T-helper 2 cell treated with Interferon-gamma antibody and Interleukin-4, amounts not matched to agents 5 μg/mL and 100 μg/mL, for 36 hours (primary cell): ENCODE measurements around the gene ZMIZ1.

ENCODE experiments used
- DNase-seq: peaks from one replicate; pipeline ENCODE4 v3.0.0; 2021; ENCODE audit warnings: low spot score
- H3K27ac Mint-ChIP-seq: one replicate; pipeline ENCODE4 v1.8.0; 2021; ENCODE audit warnings: mild to moderate bottlenecking, mixed read lengths
- H3K27me3 Mint-ChIP-seq: one replicate; pipeline ENCODE4 v1.8.0; 2021; ENCODE audit warnings: low read depth, mixed read lengths
- H3K36me3 Mint-ChIP-seq: one replicate; pipeline ENCODE4 v1.8.0; 2021; ENCODE audit warnings: low read depth, mixed read lengths
- H3K4me1 Mint-ChIP-seq: one replicate; pipeline ENCODE4 v1.8.0; 2021; ENCODE audit warnings: low read depth, mixed read lengths
- H3K4me3 Mint-ChIP-seq: one replicate; pipeline ENCODE4 v1.8.0; 2022; ENCODE audit warnings: mild to moderate bottlenecking, moderate library complexity, mixed read lengths
- H3K9me3 Mint-ChIP-seq: one replicate; pipeline ENCODE4 v1.8.0; 2021; ENCODE audit warnings: mixed read lengths

The ZMIZ1 gene

GRCh38 chr10:79255007-79255507 is 186.3 kb downstream of the ZMIZ1 start:
- Mint-ChIP-seq H3K4me1 (peaks cover 16% of the 10 kb centered on the region), H3K4me3 (no peak overlapping the region), H3K36me3 (no peaks in the 10 kb centered on the region), H3K27me3 (no peaks in the 10 kb centered on the region), H3K9me3 (no peaks in the 10 kb centered on the region), H3K27ac (no peak overlapping the region)
- DNase-seq: no peak

GRCh38 chr10:79256264-79256806 is 187.6 kb downstream of the ZMIZ1 start:
- Mint-ChIP-seq H3K4me1 (peaks cover 10% of the 10 kb centered on the region), H3K9me3 (no peaks in the 10 kb centered on the region), H3K27me3 (no peaks in the 10 kb centered on the region), H3K27ac (no peak overlapping the region), H3K4me3 (no peak overlapping the region), H3K36me3 (no peaks in the 10 kb centered on the region)
- DNase-seq: no peak

DNA sequence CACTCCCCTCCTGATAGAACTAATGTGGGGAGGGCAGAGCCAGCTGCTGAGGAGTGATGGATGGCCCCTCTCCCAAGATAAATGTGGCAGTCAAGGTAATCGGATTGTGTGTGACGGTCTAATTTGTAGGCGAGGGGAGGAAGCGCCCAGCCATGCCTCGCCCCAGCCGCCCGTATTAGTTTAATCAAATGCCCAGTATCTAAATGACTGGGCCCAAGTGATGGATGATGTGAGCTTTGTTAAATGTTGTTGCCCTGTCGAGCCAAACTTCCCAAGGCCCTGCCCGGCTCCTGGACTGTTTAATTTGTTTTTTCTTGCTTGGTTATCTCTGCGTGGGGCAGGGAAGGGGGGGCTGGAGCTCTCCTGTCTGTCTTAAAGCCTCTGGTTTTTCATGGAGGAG is 190.1 kb downstream of the ZMIZ1 start:
- Mint-ChIP-seq H3K4me3 (no peak overlapping the region), H3K27ac (no peak overlapping the region), H3K36me3 (no peaks in the 10 kb centered on the region), H3K27me3 (no peaks in the 10 kb centered on the region), H3K9me3 (no peaks in the 10 kb centered on the region), H3K4me1 (peaks cover 8% of the 10 kb centered on the region)
- no peak for DNase-seq

DNA sequence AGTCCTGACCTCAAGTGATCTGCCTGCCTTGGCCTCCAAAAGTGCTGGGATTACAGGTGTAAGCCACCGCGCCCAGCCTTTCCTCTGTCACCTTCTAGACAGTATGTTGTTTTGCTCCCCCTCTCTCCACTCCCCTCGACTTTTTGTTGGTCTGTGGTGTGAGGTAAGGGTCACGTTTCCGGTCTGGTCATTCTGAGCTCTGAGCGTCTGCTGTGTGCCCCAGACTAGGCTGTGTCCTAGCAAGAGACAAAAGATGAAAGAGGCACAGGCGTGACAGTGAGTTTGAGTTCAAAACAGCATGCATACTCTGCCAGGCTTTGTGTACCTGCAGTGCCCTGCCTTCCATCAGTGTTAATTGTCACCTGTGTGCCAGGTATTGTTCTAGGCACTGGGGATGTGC is 191.1 kb downstream of the ZMIZ1 start:
- Mint-ChIP-seq H3K27ac (peak overlapping the region; percentile 2), H3K4me3 (no peak overlapping the region), H3K9me3 (no peaks in the 10 kb centered on the region), H3K27me3 (no peaks in the 10 kb centered on the region), H3K4me1 (peaks cover 8% of the 10 kb centered on the region), H3K36me3 (no peaks in the 10 kb centered on the region)
- no peak for DNase-seq

GRCh38 chr10:79260811-79261740 is 192.3 kb downstream of the ZMIZ1 start:
- Mint-ChIP-seq H3K27me3 (no peaks in the 10 kb centered on the region), H3K36me3 (no peaks in the 10 kb centered on the region), H3K27ac (peak overlapping the region; percentile 26), H3K4me1 (peaks cover 13% of the 10 kb centered on the region), H3K4me3 (no peak overlapping the region), H3K9me3 (no peaks in the 10 kb centered on the region)
- DNase-seq: no peak

- Mint-ChIP-seq H3K4me3 (no peak overlapping the region), H3K27me3 (no peaks in the 10 kb centered on the region)
Observed at GRCh38 chr10:79262131-79262530, 193.4 kb downstream of the ZMIZ1 start.

DNA sequence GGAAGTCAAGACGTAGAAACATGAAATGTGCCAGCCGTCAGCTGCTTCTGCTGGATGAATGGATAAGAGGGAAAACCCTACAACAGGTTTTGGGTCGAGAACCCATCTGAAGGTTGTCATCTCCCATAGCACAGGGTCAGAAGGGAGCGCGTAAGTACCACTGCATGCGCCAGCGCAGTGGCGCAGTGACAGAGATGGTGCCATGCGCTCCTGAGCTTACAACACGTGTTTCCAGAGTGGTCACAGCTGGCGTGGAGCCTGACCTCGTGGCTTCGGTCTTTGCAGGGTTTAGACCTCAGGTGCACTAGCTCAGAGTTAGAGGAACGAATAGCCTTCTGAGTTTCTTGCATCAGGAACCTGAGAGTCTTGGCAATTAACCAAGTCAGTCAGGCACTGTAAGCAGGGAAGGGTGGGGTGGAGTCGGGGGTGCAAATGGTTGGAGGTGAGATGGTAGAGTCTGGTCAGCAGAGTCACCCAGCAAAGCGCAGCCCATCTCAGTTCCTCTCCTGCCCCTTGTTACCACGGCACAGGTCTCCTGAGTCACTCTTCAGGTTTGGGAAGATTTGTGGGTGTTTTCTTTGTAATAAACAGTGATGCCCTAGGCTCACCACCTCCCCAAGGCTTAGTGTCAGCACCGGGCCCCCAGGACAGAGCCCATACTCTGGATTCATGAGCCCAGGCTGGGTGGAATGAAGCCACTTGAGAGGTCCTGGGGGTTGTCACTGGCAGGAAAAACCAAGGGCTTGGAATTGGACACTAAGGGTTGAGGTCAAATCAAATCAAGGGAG is 194.4 kb downstream of the ZMIZ1 start:
- Mint-ChIP-seq H3K36me3 (no peaks in the 10 kb centered on the region), H3K27ac (no peak overlapping the region), H3K4me1 (peaks cover 21% of the 10 kb centered on the region), H3K9me3 (no peaks in the 10 kb centered on the region), H3K4me3 (no peak overlapping the region), H3K27me3 (no peaks in the 10 kb centered on the region)
- no peak for DNase-seq

More at GRCh38 chr10:79262131-79262530, 193.4 kb downstream of the ZMIZ1 start:
- no peak for DNase-seq
- H3K9me3 Mint-ChIP-seq: no peaks in the 10 kb centered on the region
- peaks cover 21% of the 10 kb centered on the region for H3K4me1 Mint-ChIP-seq
- no peaks in the 10 kb centered on the region for H3K36me3 Mint-ChIP-seq
- H3K27ac Mint-ChIP-seq: no peak overlapping the region

DNA sequence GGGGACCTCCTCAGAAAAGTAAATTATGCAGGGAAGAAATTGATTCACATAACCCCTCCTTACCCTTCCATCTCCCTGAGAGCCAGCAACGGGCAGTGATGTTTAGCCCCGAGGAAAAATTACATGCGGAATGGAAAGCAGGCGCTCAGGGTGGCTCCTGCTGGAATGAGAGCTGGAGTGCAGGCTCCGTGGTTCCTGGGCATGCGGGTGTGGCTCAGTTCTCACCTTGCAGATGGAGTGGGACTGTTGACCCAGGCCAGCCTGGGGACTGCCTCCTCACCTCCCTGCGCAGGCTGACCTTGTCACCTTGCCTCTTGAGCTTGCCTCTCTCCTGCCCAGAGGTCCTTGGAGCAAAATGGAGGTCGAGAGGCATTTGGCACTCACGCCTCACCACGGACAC is 195.2 kb downstream of the ZMIZ1 start:
- Mint-ChIP-seq H3K27ac (no peak overlapping the region), H3K4me1 (peaks cover 26% of the 10 kb centered on the region), H3K4me3 (no peak overlapping the region), H3K9me3 (no peaks in the 10 kb centered on the region), H3K27me3 (no peaks in the 10 kb centered on the region), H3K36me3 (no peaks in the 10 kb centered on the region)
- DNase-seq: no peak

GRCh38 chr10:79264942-79265341 is 196.2 kb downstream of the ZMIZ1 start:
- no peak overlapping the region for H3K27ac Mint-ChIP-seq
- no peaks in the 10 kb centered on the region for H3K9me3 Mint-ChIP-seq
- no peak overlapping the region for H3K4me3 Mint-ChIP-seq
- H3K36me3 Mint-ChIP-seq: no peaks in the 10 kb centered on the region
- H3K27me3 Mint-ChIP-seq: no peaks in the 10 kb centered on the region
- peaks cover 23% of the 10 kb centered on the region for H3K4me1 Mint-ChIP-seq
- no peak for DNase-seq

GRCh38 chr10:79266084-79266483 is 197.3 kb downstream of the ZMIZ1 start:
- Mint-ChIP-seq H3K27me3 (no peaks in the 10 kb centered on the region), H3K4me3 (no peak overlapping the region), H3K27ac (no peak overlapping the region), H3K9me3 (no peaks in the 10 kb centered on the region), H3K4me1 (peaks cover 21% of the 10 kb centered on the region), H3K36me3 (no peaks in the 10 kb centered on the region)
- DNase-seq: no peak

DNA sequence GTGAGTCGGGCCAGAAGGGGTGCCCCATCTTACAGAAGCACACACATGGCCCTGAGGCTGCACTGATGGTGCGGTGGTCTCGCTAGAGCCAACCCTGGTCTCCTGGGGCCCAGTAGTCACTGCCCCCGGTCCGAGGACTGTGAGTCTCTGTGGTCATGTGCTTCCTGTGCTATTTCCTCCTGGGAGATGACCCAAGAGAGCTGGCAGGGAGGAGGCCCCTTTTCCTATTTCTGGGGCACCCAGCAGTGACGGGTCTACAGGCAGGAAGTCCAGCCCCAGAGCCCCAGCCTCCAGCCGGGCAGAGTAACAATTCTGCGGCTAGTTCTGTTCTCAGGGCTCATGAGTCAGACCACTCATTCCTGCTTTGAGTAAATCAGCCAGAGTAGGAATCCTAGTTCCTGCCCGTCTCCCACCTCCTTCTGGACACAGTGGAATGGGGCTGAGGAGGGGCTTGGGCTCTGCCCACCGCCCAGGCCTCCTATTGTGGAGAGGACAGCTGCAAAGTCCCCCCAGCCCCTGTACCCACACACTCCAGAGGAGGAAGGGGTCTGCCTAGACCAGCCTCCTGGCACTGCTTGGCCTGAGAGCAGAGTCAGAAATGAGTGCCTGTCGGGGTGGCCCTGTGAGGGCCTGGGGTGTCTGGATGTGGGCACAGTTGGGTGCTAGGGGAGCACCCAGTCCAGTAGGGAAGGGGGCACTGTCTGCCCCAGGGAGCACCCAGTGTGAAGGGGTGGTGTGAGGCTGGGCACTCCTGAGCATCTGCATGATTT is 198.0 kb downstream of the ZMIZ1 start:
- Mint-ChIP-seq H3K36me3 (no peaks in the 10 kb centered on the region), H3K9me3 (no peaks in the 10 kb centered on the region), H3K4me3 (no peak overlapping the region), H3K4me1 (peaks cover 21% of the 10 kb centered on the region), H3K27me3 (no peaks in the 10 kb centered on the region), H3K27ac (no peak overlapping the region)
- peak; percentile 33 for DNase-seq

GRCh38 chr10:79267499-79267898 is 198.7 kb downstream of the ZMIZ1 start:
- peaks cover 21% of the 10 kb centered on the region for H3K4me1 Mint-ChIP-seq
- H3K4me3 Mint-ChIP-seq: no peak overlapping the region
- no peaks in the 10 kb centered on the region for H3K36me3 Mint-ChIP-seq
- no peak overlapping the region for H3K27ac Mint-ChIP-seq
- H3K27me3 Mint-ChIP-seq: no peaks in the 10 kb centered on the region
- no peak for DNase-seq
- H3K9me3 Mint-ChIP-seq: no peaks in the 10 kb centered on the region

DNA sequence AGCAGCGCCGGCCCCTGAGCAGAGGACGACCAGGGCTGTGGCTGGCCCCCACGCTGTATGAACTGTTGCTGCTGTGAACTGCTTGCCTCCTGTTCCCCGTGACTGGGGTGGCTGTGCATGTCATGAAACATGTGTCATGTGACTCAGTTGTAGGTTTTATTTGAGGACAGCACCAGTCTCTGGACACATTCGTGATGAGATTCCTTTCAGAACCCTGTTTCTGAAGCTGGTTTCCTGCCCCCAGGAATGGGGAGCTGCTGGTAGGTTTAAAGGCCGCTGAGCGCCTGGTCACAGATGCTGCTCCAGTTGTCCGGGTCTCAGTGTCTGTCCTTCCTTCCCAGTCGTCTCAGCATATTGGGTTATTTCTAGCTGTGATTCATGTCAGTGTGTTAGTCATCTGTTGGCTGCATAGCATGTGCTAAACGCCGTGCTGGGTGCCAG is 199.4 kb downstream of the ZMIZ1 start:
- no peak for DNase-seq
- no peak overlapping the region for H3K27ac Mint-ChIP-seq
- peaks cover 21% of the 10 kb centered on the region for H3K4me1 Mint-ChIP-seq
- H3K36me3 Mint-ChIP-seq: no peaks in the 10 kb centered on the region
- no peaks in the 10 kb centered on the region for H3K27me3 Mint-ChIP-seq
- H3K4me3 Mint-ChIP-seq: no peak overlapping the region
- no peaks in the 10 kb centered on the region for H3K9me3 Mint-ChIP-seq
